Stimulated activated CD8-positive, alpha-beta memory T cell treated with anti-CD3 and anti-CD28 coated beads, Interleukin-2, amount 100 ng/mL, for 1 hour (primary cell): ENCODE results near the gene RPL5.
"Not testable (repeated sequence)": the region's sequence is repeated elsewhere in the genome, so short reads cannot be mapped to it uniquely, and the experiment has no call there.

ENCODE experiments used
- DNase-seq, 2 donors: peaks; one replicate each; pipeline ENCODE4 v3.0.0-alpha.2; 2020; ENCODE audit warnings: low read depth in 2 of 2

RPL5 gene

DNA sequence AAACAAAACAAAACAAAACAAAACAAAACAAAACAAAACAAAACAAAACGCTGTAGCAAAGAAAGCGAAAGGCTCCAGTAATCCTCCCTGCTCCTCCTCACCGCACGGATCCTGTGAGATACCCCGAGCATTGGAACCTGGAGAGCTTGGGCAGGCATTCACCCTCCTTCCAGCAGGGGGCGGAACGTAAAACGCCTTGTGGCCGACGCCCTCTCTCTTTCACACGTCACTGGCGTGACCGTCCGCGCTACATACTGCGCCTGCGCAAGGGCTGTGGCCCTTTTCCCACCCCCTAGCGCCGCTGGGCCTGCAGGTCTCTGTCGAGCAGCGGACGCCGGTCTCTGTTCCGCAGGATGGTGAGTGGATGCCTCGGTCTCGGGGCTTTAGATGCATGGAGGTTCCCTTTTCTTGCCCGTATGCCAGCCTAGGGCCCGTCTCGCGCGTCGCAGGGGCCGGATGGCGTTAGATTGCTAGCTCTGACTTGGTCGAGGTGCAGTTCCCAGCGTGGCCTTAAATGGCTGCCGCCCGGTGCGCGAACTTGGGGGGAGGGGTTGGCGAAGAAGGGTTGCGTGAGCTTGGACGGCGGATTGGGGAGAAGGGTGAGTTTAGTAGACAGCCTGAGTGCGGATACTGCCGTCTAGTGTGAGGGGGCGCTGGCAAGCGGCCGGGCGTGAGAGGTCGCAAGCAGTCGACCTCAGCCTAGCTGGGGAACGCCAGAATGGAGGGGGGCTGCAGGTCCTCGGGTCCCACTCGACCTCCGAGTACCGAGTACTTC is at the start of gene RPL5:
Gene RPL5, plus strand, starts transcription at position 279 of the 775 bp plus-strand sequence. Its CDS starts 75 bp downstream, at position 354.
- DNase-seq = peak; percentile 93 to 96

DNA sequence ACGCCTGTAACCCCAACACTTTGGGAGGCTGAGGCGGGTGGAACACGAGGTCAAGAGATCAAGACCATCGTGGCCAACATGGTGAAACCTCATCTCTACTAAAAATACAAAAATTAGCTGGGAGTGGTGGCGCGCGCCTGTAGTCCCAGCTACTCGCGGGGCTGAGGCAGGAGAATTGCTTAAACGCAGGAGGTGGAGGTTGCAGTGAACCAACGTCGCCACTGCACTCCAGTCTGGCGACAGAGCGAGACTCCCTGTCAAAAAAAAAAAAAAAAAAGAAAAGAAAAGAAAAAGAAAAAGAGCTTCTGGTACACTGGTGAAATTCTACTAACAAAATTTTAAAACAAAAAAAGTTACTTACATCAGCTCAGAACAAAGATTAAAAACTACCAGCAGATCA is 48.3 kb upstream of the RPL5 start:
- not testable (repeated sequence) for DNase-seq

DNA sequence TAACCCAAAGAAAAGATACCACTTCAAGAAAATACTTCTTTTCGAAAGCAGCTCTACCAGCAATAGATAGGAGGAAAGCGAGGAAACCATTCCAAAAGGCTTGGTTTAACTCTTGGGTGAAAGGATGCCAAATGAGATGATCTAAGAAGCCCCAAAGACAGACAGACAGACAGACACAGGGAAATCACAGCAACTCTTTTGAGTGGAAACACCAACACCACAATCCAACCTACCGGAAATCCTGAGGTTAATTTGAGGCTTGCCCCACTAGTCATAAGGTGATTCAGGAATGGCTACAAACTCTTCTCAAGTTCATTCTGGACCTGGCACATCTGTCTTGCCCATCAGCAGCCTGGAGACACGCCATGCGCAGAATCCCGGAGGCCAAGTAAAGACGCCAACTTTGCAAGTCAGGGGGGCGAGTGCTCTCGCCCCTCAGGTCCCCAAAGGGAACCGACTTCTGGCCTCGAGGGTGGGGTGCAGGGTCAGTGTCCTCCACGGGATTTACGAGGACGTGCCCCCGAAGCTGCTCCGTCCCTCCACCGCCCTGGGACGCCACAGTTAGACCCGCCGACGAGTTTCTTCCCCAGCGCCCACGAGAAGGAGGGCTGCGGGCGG is 47.7 kb upstream of the RPL5 start:
- peak in 1 of 2 donors; percentile 9 for DNase-seq

GRCh38 chr1:92784639-92785500 is 47.0 kb upstream of the RPL5 start, which contains the start of gene EVI5:
Gene EVI5 (minus strand): TSS chr1:92785108. CDS start chr1:92736546, 48,562 bp downstream.
- DNase-seq = peak; percentile 8 to 16

- DNase-seq = no peak
Measured at GRCh38 chr1:92786111-92786901, 45.5 kb upstream of the RPL5 start.

GRCh38 chr1:92790081-92790480 is 41.8 kb upstream of the RPL5 start:
- DNase-seq = no peak

- no peak for DNase-seq
Measured at GRCh38 chr1:92790867-92791266, 41.0 kb upstream of the RPL5 start.

- no peak for DNase-seq
Measured at GRCh38 chr1:92791487-92792066, 40.3 kb upstream of the RPL5 start.

DNA sequence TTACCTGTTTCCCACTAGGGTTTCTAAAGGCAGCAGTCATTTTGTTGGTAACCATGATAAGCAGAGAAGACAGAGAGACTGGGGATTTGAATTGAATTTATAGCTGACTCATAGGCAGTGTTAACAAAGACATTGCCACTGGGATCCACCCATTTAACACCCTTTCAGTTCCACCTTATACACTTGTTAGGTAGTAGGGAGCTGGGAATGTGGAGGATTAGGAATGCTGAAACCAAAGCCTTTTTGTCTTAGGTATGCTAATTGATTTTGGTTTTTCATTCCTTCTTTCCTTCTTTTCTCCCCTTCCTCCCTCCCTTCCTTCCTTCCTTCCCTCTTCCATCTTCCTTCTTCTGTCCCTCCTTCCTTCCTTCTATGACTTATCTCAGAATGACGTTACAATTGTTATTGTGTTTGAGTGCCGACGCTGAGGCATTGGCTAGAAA is 39.5 kb upstream of the RPL5 start:
- DNase-seq = no peak

DNA sequence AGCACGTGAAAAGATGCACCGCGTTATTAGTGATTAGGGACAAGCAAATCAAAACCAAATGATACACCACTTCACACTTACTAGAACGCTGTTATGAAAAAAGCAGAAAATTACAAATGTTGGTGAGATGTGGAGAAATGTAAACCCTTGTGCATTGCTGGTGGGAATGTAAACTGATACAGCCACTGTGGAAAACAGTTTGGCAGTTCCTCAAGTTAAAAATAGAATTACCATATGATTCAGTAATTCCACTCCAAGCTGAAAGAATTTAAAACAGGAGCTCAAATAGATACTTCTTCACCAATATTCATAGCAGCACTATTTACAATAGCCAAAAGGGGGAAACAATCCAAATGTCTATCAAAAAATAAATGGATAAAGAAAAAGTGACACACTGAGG is 36.7 kb upstream of the RPL5 start:
- DNase-seq = no peak

DNA sequence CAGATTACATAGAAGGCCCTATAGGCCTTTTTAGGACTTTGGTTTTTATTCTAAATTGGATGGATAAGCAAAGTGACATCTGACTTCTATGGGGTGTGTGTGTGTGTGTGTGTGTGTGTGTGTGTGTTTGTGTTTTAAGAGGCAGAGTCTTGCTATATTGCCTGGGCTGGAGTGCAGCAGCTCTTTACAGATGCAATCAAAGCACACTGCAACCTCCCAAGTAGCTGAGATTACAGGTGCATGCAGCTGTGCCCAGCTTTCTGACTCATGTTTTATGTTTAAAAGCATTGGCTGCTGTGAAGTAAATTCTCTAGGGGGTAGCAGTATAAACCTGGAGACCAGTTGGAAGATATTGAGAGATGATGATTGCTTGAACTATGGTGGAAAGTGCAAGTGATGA is 34.5 kb upstream of the RPL5 start:
- no peak for DNase-seq

DNA sequence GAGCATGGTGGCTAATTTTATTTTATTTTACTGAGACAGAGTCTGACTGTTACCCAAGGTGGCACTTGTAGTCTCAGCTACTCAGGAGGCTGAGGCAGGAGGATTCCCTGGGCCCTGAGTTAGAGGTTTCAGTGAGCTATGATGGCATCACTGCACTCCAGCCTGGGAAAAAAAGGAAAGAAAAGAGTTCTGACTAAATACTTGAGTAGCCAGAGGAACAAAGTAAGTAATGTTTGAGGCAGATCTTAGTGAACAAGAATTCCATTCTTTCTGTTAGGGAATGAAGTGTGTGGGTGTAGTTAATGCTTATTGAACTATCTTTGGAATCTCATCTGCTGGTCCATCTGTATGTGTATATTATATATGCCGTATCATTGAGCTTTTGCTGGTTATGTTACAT is 33.9 kb upstream of the RPL5 start:
- no peak for DNase-seq

- no peak for DNase-seq
Measured at GRCh38 chr1:92803140-92803887, 28.5 kb upstream of the RPL5 start.

GRCh38 chr1:92804721-92805201 is 27.1 kb upstream of the RPL5 start:
- DNase-seq = no peak

DNA sequence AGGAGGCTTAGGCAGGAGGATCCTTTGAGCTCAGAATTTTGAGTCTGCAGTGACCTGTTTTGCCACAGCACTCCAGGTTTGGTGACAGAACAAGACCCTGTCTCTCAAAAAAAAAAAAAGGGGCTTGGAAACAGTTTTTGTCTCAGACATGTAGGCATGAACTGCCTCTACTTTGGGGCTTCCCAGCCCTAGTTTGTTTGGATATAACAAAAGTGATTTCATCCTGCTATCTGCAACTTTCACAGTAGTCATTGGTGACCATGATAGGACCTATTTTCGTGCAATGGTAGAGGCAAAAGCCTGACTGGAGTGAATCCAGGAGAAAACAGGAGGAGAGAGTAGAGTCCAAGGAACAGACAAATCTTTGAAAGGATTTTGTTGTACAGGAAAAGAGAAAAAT is 26.6 kb upstream of the RPL5 start:
- no peak for DNase-seq

GRCh38 chr1:92808381-92808780 is 23.5 kb upstream of the RPL5 start:
- no peak for DNase-seq

DNA sequence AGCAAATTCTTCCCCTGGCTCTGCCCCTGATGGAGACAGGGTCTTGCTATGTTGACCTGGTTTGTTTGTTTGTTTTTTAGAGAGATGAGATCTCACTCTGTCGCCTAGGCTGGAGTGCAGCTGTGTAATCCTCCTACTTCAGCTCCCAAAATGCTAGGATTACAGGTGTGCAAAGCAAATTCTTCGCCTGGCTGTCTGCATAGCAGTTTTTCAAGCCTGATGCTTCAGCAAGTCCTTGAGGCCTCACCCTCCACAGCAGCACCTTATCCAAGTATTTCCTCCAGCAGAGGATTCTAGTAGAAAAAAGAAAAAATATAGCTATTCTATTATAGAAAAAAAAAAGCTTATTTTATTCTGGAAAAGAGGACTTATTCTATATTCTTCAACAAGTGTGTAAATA is 15.1 kb upstream of the RPL5 start:
- DNase-seq = no peak

DNA sequence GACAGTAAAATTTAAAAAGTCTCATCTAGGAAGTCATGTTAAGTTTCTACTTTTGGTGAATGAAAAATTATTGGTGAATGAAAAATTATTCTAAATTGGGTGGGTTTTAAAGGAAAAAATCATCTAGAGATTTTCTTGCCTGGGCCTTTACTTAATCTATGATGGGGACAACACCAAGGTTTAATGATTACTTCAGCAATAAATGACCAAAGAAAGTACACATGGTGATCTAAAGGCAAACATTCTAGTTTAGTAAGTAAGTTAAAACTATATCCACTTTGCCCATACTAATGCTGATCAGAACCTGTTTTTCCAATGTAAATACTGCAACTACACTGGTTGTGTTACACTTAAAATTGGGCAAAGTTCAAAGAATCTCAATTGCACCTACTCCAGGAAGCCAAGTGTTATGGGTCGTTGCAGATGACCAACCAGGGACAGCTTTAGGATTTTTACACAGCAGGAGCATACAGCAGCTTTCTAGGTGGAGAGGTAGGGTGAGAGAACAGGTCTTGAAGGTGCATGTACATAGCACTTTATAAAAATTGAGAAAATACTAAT is 14.6 kb upstream of the RPL5 start:
- no peak for DNase-seq

DNA sequence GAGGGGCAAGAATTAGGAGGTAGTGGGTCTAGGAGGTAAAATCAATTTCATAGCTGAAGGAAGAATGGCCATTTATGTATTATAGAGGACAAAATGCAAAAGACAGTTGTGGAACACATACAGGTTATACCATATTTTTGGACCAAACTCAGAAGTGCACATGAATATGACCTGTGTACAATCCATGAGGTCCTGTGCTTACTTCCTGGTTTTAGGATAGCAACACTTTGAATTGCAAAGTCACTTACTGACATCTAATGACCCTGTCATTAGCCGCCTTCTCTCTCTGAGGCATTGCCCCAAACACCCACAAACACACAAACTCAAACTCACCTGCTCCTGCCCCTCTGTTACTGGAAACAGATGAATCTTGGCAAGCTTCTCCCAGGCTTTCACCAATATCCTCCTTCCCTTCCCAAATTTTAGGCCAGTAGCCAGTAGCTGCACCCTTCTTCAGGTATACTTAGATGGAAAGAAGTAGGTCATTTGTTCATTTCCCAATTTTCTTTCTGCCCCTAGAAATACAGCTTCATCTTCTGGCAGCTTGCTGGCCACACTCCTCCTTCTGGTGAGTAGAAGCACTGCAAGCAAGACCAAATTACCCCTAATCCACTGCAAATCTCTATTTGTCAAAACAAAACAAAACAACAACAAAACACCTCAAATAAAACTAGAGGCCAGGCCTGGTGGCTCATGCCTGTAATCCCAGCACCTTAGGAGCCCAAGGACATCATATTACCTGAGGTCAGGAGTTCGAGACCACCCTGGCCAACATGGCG is 13.7 kb upstream of the RPL5 start:
- DNase-seq = no peak
